ENCODE data around the gene CD164L2. TPM values are rescaled to one million over a fixed set of nuclear protein-coding genes. Genes with fewer than 3 reads are reported as not detected.

CD164L2 gene
- total RNA-seq, 4 donors from 2014 or later = not detected

GRCh38 chr1:27377760-27378495 lies 5.2 kb downstream of the CD164L2 start:
- in situ Hi-C loops (cut with MboI; ENCODE audit: low pct_ligation_motif_present in 1 of 4, low pct_unique_long_range_greater_than_20kb in 1 of 4, low sequenced_read_pairs in 3 of 4) (no loop called here), intact Hi-C loops (cut with DNase I; ENCODE audit: low total_unique reads) (no loop called here)
- no peak for TF ChIP-seq POLR2A (IDR thresholded peaks at IDR 0.05)
- TF ChIP-seq EP300 (IDR thresholded peaks at IDR 0.05; ENCODE audit: low read depth) = no peak
- TF ChIP-seq POLR2AphosphoS5 (IDR thresholded peaks at IDR 0.05) = no peak
- TF ChIP-seq CTCF (IDR thresholded peaks at IDR 0.05) = no peak
- Histone ChIP-seq H3K27ac (no peak overlapping the region), H3K27me3 (no peaks in the 10 kb centered on the region), H3K36me3 (no peaks in the 10 kb centered on the region), H3K4me3 (no peak overlapping the region), H3K9me3 (no peaks in the 10 kb centered on the region), H3K4me1 (peaks cover 0 to 3% (median 1%) of the 10 kb centered on the region in 4 donors)
- WGBS, 2 donors (ENCODE audit: low coverage in 1 of 2) = 84 to 91% methylated on average over 6 to 12 of the region's 12 CpGs
- no peak for DNase-seq

GRCh38 chr1:27374362-27375086 lies 8.6 kb downstream of the CD164L2 start, which contains the start of gene FCN3:
Gene FCN3, minus strand, starts transcription at chr1:27374824. Its CDS starts 6 bp downstream, at chr1:27374818.
- H3K36me3 ChIP-seq = no peaks in the 10 kb centered on the region
- no peaks in the 10 kb centered on the region for H3K27me3 ChIP-seq
- H3K27ac ChIP-seq = no peak within 1 kb of the TSS
- no peak for DNase-seq
- intact Hi-C loops (cut with DNase I; ENCODE audit: low total_unique reads) = no loop called here
- no peak within 1 kb of the TSS for H3K4me3 ChIP-seq
- in situ Hi-C loops (cut with MboI; ENCODE audit: low pct_ligation_motif_present in 1 of 4, low pct_unique_long_range_greater_than_20kb in 1 of 4, low sequenced_read_pairs in 3 of 4) = no loop called here
- 76 to 86% methylated on average over 2 to 4 of the region's 4 CpGs for WGBS, 2 donors (ENCODE audit: low coverage in 1 of 2)
- H3K9me3 ChIP-seq = no peaks in the 10 kb centered on the region
- H3K4me1 ChIP-seq = no peaks in the 10 kb centered on the region
- TF ChIP-seq POLR2A (IDR thresholded peaks at IDR 0.05) (no peak), EP300 (IDR thresholded peaks at IDR 0.05; ENCODE audit: low read depth) (no peak)

- H3K36me3 ChIP-seq = no peaks in the 10 kb centered on the region
- in situ Hi-C loops (cut with MboI; ENCODE audit: low pct_ligation_motif_present in 1 of 4, low pct_unique_long_range_greater_than_20kb in 1 of 4, low sequenced_read_pairs in 3 of 4) = no loop called here
- DNase-seq = no peak
- peaks cover 0 to 6% (median 0%) of the 10 kb centered on the region in 4 donors for H3K4me1 ChIP-seq
- no peaks in the 10 kb centered on the region for H3K9me3 ChIP-seq
- 89% methylated on average over 9 of the region's 11 CpGs; no CpG with 5 or more reads in 1 of the 2 donors for WGBS, 2 donors (ENCODE audit: low coverage in 1 of 2)
- no peaks in the 10 kb centered on the region for H3K27me3 ChIP-seq
- no peak overlapping the region for H3K27ac ChIP-seq
- intact Hi-C loops (cut with DNase I; ENCODE audit: low total_unique reads) = no loop called here
- H3K4me3 ChIP-seq = no peak overlapping the region
- TF ChIP-seq POLR2AphosphoS5 (IDR thresholded peaks at IDR 0.05) (no peak), CTCF (IDR thresholded peaks at IDR 0.05) (no peak), EP300 (IDR thresholded peaks at IDR 0.05; ENCODE audit: low read depth) (no peak), POLR2A (IDR thresholded peaks at IDR 0.05) (no peak)
Measured at GRCh38 chr1:27372808-27373690, 10.1 kb downstream of the CD164L2 start.

- DNase-seq = no peak
- H3K27me3 ChIP-seq = no peaks in the 10 kb centered on the region
- H3K4me1 ChIP-seq = peaks cover 4 to 14% (median 5%) of the 10 kb centered on the region in 4 donors
- intact Hi-C loops (cut with DNase I; ENCODE audit: low total_unique reads) (no loop called here), in situ Hi-C loops (cut with MboI; ENCODE audit: low pct_ligation_motif_present in 1 of 4, low pct_unique_long_range_greater_than_20kb in 1 of 4, low sequenced_read_pairs in 3 of 4) (no loop called here)
- 87 to 90% methylated on average over 10 to 19 of the region's 19 CpGs for WGBS, 2 donors (ENCODE audit: low coverage in 1 of 2)
- no peaks in the 10 kb centered on the region for H3K36me3 ChIP-seq
- no peaks in the 10 kb centered on the region for H3K9me3 ChIP-seq
- H3K4me3 ChIP-seq = no peak overlapping the region
- TF ChIP-seq CTCF (IDR thresholded peaks at IDR 0.05) (no peak), POLR2A (IDR thresholded peaks at IDR 0.05) (no peak), EP300 (IDR thresholded peaks at IDR 0.05; ENCODE audit: low read depth) (no peak), POLR2AphosphoS5 (IDR thresholded peaks at IDR 0.05) (no peak)
- no peak overlapping the region for H3K27ac ChIP-seq
Measured at GRCh38 chr1:27372022-27372807, 10.9 kb downstream of the CD164L2 start.

Measured in transverse colon (tissue), 4 donors.